Activated CD8-positive, alpha-beta memory T cell treated with anti-CD3 and anti-CD28 coated beads for 48 hours (primary cell): Measurements from ENCODE around the gene ING4.

ENCODE experiments used
- DNase-seq, 3 experiments: peaks; one replicate each; pipeline ENCODE4 v3.0.0-alpha.2; 2020; ENCODE audit warnings: low read depth in 2 of 3, low spot score in 2 of 3

The ING4 gene

GRCh38 chr12:6635856-6636531 lies 26.9 kb downstream of the ING4 start, which contains the start of gene LPAR5:
TSS of gene LPAR5 (minus strand) at chr12:6635959. CDS start at chr12:6621248, 14,711 bp downstream.
- DNase-seq: no peak

- DNase-seq: no peak
Measured at GRCh38 chr12:6635375-6635855, 27.5 kb downstream of the ING4 start.

- no peak for DNase-seq
Measured at GRCh38 chr12:6632026-6632983, 30.6 kb downstream of the ING4 start.

GRCh38 chr12:6631549-6631961 lies 31.4 kb downstream of the ING4 start:
- DNase-seq: no peak

GRCh38 chr12:6630736-6631135 lies 32.2 kb downstream of the ING4 start:
- DNase-seq: no peak

GRCh38 chr12:6627616-6628015 lies 35.3 kb downstream of the ING4 start:
- DNase-seq: no peak

GRCh38 chr12:6626654-6627283 lies 36.1 kb downstream of the ING4 start:
- DNase-seq: no peak

GRCh38 chr12:6620885-6621274 lies 42.0 kb downstream of the ING4 start:
- no peak for DNase-seq

- no peak for DNase-seq
Measured at GRCh38 chr12:6620137-6620884, 42.6 kb downstream of the ING4 start.

GRCh38 chr12:6618483-6619225 lies 44.3 kb downstream of the ING4 start:
- DNase-seq: no peak

- DNase-seq: no peak
Measured at GRCh38 chr12:6615802-6616201, 47.1 kb downstream of the ING4 start.

- DNase-seq: no peak
Measured at GRCh38 chr12:6614513-6615172, 48.3 kb downstream of the ING4 start.

- no peak for DNase-seq
Measured at GRCh38 chr12:6613776-6614512, 49.0 kb downstream of the ING4 start.

GRCh38 chr12:6613015-6613775 lies 49.7 kb downstream of the ING4 start:
- DNase-seq: no peak

- DNase-seq: no peak
Measured at GRCh38 chr12:6612652-6613014, 50.3 kb downstream of the ING4 start.

GRCh38 chr12:6612247-6612646 lies 50.7 kb downstream of the ING4 start:
- no peak for DNase-seq

GRCh38 chr12:6608592-6609281 lies 54.2 kb downstream of the ING4 start:
- no peak for DNase-seq
